HG03097 (cell line): ENCODE measurements around the gene FOSL2.

Source experiments
- ATAC-seq: cut with Tn5 transposase; IDR thresholded peaks from one replicate; pipeline ENCODE4 v1.9.1; 2021; ENCODE audit not compliant: unreplicated experiment, low FRiP score

FOSL2 gene

DNA sequence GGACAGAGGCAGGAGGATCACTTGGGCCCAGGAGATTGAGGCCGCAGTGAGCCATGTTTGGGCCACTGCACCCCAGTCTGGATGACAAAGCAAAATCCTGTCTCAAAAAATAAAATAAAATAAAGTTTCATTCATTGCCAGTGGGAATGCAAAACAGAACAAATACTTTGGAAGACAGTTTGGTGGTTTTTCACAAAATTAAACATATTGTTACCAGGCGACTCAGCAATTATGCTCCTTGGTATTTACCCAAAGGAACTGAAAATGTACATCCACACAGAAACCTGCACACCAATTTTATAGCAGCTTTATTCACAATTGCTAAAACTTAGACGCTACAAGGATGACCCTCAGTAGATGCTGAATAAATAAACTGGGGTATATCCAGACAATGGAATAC, 35.8 kb downstream of the FOSL2 start:
- no peak for ATAC-seq

DNA sequence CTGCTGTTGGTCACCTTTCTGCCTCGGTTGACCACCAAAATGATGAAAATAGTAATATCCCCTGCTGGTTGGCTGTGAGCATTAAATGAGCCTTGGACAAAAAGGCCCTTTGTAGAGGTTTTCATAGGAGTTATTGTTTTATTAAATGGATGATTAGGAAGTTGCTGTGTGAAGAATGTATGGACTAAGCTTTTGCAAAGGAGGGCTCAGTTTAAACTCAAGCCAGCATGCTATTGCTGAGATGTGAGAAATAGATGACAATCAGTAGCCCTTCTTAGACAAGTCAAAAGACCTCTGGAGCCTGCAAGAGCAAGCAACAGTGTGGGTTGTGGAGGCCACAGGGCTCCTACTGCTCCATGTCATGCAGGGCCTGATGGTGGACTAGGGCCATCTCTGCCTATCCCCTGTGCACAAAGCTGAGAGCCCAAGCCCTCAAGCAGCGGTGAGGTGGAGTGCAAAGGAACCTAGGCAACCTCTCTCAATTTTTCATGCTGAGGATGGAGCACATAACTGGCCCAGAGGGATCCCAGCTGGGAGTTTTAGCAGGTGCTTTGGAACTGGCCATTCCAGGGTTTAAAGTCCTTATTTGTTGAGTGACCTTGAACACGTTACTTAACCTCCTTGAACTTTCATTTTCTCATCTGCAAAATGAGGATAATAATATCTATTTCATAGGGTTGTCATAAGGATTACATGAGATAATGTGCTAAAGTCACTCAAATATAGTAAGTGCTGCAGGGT, 37.1 kb downstream of the FOSL2 start:
- no peak for ATAC-seq

DNA sequence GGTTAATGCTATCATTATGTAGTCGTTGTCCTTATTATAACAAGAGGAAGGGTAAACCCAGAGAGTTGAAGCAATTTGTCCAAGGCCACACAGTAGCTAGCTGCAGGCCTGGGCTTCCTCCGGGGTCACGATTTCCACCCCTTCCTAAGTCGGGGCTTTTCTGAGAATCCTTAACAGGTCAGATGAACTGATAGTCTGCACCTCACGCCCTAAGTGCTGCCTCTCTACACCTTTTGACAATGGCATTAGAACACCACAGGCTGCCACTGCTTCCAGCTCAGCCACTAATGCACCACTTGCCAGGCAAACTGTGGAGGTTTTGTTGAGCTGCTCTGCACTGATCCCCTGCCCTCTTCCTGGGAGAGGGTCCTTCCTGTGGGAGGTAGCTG, 37.7 kb downstream of the FOSL2 start:
- ATAC-seq: no peak

DNA sequence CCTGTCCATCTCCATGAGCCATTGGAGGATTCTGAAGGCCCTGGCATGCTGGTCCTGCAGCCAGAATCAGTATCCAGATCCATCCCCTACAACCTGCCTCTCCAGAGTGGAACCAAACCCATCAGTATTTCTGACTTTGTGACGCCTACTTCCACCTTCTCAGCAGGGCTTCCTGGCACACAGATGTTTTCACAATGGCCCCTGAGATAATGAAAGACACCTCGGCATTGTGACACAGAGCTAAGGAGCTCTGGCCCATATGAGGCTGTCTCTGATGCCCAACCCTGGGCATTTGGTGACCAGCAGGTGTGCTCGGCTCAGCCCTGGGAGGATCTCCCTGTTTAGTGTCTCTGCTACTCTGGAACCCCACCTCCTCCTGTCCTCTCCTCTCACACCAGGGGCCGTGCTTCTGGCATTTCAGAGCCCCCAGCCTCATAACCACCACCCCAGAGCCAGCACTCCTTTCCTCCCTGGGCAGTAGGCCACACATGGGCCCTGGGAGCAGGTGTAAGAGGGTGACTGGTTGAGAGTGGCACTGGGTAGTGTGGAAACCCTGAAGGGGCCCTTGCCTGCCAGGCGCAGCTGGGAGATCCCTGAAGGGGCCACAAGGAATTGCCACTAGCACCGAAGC, 38.2 kb downstream of the FOSL2 start:
- no peak for ATAC-seq

DNA sequence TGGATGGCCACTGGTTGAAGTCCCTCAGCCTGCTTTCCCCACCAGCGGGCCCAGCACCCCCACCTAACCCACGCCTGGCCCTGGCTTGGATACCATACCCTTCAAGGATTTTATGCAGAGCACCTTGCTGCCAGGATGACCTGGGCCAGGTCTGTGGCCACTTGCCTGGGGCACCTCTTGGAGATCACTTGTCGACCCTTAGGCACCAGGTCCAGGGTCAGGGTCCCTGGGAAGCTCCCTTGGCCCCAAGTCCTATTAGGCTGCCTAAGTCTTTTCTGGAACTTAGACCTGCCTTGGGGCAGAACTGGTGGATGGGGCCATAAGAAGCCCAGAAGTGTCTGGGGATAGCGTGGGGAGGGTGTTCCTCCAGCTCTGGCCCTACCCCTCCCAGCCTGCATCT, 39.1 kb downstream of the FOSL2 start:
- no peak for ATAC-seq

DNA sequence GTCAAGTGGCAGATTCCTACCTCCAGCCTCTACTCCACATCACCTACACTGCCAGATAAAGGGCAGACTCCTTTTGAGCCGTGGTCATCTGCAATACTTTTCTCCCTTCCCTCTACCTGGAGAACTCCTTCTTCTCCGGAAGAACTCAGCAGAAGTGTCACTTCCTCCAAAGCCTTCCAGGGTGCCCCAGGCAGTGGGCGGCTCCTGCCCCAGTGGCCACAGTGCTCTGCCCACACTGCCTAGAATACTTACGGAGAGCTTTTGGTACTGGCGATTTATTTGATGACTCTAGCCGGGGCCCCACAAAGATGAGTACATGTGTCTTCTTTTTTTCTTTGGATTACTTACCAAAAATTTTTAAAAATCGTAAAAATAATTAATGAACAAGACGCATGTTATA, 39.7 kb downstream of the FOSL2 start:
- no peak for ATAC-seq

DNA sequence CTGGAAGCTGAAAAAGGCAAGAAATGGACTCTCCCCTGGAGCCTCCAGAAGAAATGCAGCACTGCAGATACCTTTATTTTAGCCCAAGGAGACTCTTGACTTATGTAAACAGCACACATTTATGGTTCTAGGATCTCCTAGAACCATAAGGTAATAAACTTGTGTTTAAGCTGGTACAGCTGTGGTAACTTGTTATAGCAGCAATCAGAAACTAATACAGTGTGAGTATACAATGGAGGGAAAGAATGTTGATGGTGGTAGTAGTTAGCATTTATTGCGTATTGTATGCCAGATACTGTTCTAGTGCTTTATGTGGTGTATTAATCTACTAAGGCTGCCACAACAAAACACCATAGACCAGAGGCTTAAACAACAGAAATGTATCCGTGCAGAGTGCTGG, 40.6 kb downstream of the FOSL2 start:
- ATAC-seq: no peak

DNA sequence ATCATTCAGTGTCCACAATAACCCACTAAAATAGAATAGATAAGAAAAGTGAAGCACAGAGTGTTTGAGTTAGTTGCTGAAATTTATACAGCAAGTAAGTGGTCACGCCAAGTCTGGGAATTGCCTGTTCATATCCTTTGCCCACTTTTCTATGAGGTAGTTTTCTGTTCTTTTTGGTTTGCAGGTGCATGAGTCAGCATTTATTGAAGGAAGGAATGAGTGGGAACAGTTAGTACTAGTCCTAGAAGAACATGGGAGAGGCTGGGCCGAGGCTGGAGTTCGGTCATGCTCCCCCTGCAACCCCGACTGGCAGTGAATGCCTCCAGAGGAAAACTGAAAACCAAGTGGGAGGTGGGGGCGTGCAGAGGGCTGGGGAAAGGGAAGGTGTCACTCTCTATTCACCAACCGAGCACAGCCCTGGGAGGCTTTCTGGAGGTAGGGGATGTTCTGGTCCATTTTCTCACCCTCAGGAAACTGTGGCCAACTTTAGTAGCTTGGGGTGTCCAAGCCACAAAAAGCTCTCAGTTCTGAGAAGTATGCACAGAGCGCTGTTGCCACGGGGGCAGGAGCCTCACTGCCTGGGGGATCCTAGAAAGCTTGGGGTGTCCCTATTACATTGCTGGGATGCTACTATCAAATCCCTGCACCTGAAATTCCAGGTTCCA, 41.4 kb downstream of the FOSL2 start:
- no peak for ATAC-seq

DNA sequence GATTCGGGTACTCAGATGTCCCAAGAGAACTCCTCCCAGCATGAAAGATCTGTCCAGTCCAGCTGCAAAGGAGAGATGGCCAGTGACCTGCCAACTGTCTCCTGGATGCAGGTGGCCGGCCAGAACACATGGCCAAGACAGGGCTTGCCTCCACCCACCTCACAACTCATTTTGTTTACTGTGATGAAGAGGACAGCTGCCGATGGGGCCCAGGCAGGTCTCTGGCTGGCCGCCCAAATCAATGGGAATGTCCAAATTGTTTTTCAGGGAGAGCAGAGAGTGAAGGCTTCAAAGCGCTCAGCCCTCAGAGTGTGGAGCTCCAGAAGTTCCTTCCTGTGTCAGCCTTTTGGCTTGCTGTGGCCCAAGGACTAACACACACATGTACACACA, 41.9 kb downstream of the FOSL2 start:
- no peak for ATAC-seq

DNA sequence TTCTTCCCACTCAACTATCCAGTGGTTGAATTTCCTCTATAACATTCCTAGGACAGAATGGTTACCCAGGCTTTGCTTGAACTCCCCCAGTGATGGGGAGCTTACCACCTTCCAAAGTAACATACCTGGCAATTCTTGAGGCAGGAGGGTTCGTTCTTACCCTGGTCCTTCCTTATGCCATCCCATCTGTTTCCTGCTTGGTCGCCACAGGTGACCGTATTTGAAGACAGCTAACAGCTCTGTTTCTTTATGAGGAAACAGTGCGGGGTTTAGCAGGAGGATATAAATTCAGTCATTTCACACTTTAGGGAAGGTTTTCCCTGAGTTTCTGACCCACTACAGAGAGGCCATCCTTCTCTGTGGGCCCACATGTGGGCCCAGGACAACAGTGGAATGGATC, 42.6 kb downstream of the FOSL2 start:
- no peak for ATAC-seq

DNA sequence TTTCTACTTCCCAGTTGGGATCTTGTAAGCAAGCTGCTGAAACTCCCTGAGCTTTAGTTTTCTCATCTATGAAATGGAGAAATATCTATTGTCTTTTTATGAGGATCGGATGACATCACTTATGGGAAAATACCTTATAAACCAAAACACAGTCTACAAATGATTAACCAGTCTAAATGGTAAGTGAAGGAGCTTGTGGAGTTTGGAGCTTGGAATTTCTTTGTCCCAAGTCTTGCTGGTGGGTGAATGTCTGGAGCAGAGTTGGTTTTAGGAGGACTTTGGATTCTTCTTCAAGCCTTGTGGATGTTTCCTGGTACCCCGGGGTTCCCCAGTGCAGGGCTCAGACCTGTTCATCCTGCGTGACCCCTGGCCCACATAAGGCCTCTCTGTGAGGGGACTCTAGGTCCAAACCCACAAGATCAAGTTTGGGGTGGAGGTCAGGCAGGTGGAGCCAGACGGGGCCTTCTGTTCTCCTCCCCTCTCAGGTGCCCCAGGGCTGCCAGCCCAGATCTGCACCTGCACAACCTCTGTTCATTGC, 43.2 kb downstream of the FOSL2 start:
- no peak for ATAC-seq

DNA sequence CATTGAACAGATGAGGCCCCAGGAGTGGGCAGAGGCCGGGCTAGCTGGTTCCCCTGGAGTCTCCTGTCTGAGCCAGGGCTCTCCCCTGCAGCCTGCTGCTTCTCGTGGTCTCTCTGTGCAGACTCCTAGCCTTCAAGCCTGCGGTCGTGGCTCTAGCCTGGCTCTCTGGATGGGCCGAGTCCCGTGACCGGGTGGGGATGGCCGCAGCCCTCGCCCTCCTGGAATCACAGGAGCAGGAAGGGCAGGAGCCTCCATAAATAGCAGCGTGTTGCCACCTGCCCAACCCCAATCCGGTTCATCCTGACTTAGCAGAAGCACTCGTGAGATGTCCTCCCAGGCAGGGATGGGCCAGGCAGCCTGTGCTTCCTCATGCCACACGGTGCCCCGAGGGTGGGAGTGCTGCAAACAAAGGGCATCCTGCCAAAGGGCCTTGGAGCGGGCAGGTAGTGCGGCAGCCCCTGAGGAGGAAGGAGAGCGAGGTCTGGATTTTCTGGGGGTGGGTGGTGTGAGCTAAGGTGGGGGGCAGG, 43.9 kb downstream of the FOSL2 start:
- no peak for ATAC-seq

DNA sequence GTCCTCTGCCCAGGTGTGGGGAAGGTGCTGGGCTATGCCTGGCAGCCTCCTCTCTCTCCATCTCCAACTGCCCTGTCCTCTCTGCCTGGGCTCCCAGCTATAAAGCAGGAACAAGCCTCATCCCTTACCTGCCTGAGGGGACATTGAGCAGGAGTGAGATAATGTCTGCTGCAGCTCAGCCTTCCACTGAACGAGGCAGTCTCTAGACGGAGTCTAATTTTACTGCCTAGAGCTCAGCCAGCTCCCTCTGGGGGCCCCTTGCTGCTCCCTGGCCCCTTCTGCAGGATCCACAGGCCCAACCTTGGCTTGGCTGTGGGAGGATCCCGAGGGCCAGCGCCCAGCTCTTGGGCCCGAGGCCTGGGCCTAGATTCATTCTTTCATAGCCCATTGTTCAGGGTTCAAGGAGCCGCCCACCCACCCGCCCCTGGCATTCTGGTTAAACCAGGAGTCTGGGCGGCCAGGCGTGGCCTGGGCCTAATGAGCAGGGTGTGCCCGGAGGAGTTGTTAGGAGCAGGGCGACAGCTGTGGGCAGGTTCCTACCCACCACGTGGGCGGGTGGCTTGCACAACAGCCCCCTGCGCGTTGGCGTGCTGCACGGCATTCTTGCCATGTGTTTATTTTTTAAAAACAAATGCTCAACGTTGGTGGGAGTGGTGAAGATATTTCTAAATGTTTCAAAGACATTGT, 44.6 kb downstream of the FOSL2 start:
- ATAC-seq: no peak

DNA sequence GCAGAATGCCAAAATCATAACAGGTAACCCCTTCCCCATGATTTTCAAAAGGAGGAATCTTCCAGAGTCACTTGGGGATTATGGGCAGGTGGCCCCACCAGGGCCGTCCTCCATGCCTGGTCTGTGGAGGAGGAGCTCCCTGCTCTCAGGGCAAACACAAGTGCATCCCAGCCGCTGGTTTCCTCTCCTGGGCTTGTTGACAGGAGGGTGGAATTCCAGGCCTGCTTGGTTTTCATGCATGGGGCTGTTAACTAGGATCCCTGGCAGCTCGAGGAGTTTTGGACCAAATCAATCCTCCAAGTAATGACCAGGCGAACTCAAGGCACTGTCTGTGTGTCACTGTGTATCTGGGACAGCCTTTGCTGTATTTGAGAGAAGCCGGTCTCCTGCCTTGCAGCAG, 45.3 kb downstream of the FOSL2 start:
- ATAC-seq: no peak

DNA sequence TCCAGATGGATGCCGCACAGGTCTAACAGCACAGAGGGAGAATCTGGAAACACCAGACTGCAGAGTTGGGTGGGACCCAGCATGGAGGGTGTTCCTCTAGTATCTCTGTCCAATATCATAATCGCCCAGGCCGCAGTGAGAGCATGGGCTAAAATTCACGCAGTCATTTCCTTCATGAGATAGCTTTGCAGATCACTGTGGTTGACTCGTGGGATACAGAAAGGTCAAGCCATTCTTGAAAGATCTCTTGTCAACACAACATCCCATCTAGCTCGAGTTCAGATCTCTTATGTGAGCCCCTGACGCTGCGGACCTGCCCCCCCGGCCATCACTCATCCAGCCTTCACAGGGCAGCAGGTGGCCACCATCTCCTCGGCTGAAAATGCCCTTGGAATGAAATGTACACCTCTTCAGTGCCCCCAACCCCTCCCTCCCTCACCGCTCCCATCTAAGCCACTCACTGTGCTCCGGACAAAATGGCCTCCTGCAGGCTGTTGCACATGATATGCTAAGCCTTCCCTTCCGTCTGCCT, 45.9 kb downstream of the FOSL2 start:
- no peak for ATAC-seq

DNA sequence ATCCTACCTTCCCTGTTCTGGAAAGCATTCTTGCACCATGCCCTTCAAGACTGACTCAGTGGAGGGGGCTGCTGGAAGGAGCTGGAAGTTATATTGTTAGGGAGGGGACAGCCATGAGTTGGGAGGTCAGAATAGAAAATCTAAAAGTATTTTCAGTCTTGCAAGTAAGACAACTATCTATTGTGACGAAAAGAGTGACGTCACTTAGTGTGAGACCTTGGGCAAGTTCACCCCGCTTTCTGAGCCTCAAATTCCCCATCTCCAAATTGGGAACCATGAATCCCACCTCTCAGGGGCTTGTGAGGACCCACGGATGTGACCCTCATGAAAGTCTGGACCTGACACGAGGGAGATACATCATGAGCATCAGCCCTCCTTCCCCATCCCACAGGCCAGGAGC, 46.5 kb downstream of the FOSL2 start:
- ATAC-seq: no peak

DNA sequence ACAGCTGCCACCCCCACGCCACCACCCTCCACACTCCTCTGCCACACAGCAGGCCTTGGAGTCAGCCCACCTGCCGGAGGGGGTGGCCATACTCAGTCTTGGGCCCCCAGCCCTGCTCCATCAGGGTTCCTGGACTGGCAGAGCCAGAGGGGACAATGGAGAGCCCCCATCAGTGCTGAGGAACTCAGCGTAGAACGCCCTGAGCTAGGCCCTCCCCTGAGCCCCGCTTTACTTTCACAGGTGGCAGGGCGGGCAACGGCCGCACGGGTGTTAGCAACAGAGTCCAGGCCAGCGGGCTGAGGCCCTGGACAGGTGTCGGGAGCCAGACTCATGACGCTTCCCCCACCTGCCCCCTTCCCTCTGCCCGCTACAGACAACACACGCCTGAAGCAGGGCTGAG, 47.1 kb downstream of the FOSL2 start:
- ATAC-seq: no peak

DNA sequence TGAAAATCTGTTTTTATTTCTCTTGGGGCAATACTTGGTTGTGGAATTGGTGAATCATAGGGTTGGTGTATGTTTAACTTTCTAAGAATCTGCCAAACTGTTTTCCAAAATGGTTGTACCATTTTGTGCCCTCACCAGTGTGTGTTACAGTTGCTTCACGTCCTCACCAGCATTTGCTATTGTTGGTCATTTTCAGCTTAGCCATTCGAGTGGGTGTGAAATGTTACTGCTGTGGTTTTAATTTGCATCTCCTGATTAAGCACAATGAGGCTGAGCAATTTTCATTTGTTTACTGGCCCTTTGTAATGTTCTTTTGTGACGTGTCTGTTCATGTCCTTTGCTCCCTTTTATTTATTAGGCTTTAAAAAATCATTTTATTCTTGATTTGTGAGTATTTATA, 49.7 kb downstream of the FOSL2 start:
- no peak for ATAC-seq

DNA sequence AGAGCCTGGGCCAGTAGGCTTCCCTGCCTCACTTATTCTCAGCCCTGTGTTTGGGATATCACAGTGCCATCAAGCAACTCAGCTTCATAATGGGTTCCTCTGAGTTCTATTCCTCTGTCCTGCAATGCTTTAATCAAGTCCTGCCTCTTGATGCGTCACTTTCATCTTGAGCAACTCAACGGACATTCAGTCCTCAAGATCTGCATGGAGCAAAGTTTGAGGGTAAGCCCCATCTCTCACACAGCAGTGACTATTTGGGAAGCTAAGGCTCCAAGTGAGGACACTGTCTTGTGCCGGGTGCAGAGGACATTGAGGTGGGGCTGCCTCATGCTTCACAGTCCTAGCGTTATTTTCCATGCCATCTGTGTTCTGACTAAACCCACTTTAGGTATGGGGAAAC, 52.3 kb downstream of the FOSL2 start:
- no peak for ATAC-seq

DNA sequence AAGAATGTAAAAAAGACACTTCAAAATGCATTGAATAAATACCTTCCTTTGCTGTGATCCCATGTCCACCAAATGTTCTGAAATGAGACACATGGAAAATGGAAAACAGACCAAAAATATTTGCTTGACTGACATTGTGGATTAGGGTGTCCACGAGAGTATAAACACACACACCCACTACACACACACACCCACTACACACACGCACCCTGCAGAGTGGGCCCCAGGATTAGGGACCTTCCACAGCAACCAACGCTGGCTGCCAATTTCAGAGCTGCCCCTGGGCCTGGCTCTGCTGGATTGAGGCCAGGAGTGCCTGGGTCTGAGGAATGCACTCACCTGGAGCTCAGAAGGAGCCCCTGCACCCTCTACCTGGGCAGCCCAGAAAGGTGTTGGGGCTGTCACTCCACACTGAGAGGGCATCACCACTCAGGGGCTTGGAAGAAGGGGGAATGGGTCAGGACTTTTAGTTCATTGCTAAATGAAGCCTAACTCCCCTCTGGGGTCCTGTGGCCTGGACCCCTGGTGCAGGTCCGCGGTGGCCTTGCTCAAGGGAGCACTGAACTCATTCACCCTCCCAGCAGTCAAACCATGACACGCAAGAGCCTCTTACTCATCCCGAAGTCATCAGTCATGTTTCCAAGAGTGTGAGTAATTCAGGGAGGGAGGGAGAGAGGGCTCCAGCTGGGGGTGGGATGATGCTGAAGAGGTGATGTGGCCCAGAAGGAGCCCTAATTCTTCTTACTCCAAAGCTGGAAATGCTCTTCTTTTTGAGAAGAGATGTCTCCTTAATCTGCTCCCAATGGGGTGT, 53.0 kb downstream of the FOSL2 start:
- no peak for ATAC-seq
